Hepatocyte (in vitro differentiated cells): ENCODE data around the gene ATXN2. TPM values are rescaled to one million over a fixed set of nuclear protein-coding genes. Genes with fewer than 3 reads are reported as not detected.

Experiments
- DNase-seq: peaks from one replicate; pipeline ENCODE4 v3.0.0-alpha.2; 2016; ENCODE audit warnings: low spot score
- H2AFZ ChIP-seq: fragments of 200-600 bp; sonication (generic); 2 replicates; pipeline ENCODE4 v1.6.0; 2016; ENCODE audit warnings: antibody characterized with exemption, mild to moderate bottlenecking
- H3K27ac ChIP-seq: fragments of 200-600 bp; sonication (generic); 2 replicates; pipeline ENCODE4 v1.5.1; 2016; ENCODE audit warnings: mild to moderate bottlenecking
- H3K27me3 ChIP-seq: fragments of 200-600 bp; sonication (generic); 2 replicates; pipeline ENCODE4 v1.6.1; 2016
- H3K36me3 ChIP-seq: fragments of 200-600 bp; sonication (generic); replicated peaks from 2 replicates; pipeline ENCODE4 v1.5.1; 2016; ENCODE audit warnings: low read depth; ENCODE audit not compliant: insufficient read depth
- H3K4me1 ChIP-seq: fragments of 200-600 bp; sonication (generic); 2 replicates; pipeline ENCODE4 v1.5.1; 2016; ENCODE audit warnings: mild to moderate bottlenecking, moderate library complexity; ENCODE audit not compliant: insufficient read depth
- H3K4me2 ChIP-seq: fragments of 200-600 bp; sonication (generic); 2 replicates; pipeline ENCODE4 v1.6.0; 2016
- H3K4me3 ChIP-seq: fragments of 200-600 bp; sonication (generic); 2 replicates; pipeline ENCODE4 v1.5.1; 2016; ENCODE audit warnings: mild to moderate bottlenecking
- H3K79me2 ChIP-seq: fragments of 200-600 bp; sonication (generic); 2 replicates; pipeline ENCODE4 v1.6.0; 2017; ENCODE audit warnings: mild to moderate bottlenecking
- H3K9me2 ChIP-seq: fragments of 200-600 bp; sonication (generic); replicated peaks from 2 replicates; pipeline ENCODE4 v1.6.0; 2017; ENCODE audit warnings: mild to moderate bottlenecking; ENCODE audit not compliant: insufficient read depth
- H3K9me3 ChIP-seq: fragments of 200-600 bp; sonication (generic); 2 replicates; pipeline ENCODE4 v1.5.1; 2016; ENCODE audit warnings: low read depth, mild to moderate bottlenecking
- H4K20me1 ChIP-seq: fragments of 200-600 bp; sonication (generic); 2 replicates; pipeline ENCODE4 v1.6.0; 2016; ENCODE audit warnings: mild to moderate bottlenecking; ENCODE audit not compliant: insufficient read depth, poor library complexity, severe bottlenecking
- EZH2 ChIP-seq: fragments of 200-600 bp; sonication (generic); IDR thresholded peaks from 2 replicates; pipeline ENCODE4 v1.6.1; 2016; ENCODE audit warnings: antibody characterized with exemption, mild to moderate bottlenecking, borderline replicate concordance
- EZH2phosphoT487 ChIP-seq: fragments of 200-600 bp; sonication (generic); IDR thresholded peaks from one replicate; pipeline ENCODE4 v1.6.1; 2018; ENCODE audit warnings: antibody characterized with exemption, mild to moderate bottlenecking, low read depth, moderate library complexity; ENCODE audit not compliant: unreplicated experiment, severe bottlenecking
- WGBS: methylation state at CpG from one replicate; pipeline ENCODE4 v1.1.6; 2016; ENCODE audit warnings: low lambda C conversion rate; ENCODE audit errors: missing lambda C conversion rate; 5-methylcytosine and 5-hydroxymethylcytosine counted together
- polyA plus RNA-seq: library from polyadenylated mRNA; unstranded; fragments of >200 nt; fragmentation: Nextera tagmentation; extraction: Ambion mirVana; gene quantifications from 2 replicates; pipeline ENCODE4 v1.2.1, GENCODE V29; 2016
- total RNA-seq: library from RNA; depleted of rRNA; stranded (reverse); fragments of >200 nt; gene quantifications from 2 replicates; pipeline ENCODE4 v1.2.3, GENCODE V29; 2014
- TF ChIP-seq, protein P1 (sequence below): fragments of 200-600 bp; sonication (generic); IDR thresholded peaks from 2 replicates; pipeline ENCODE4 v1.5.1; 2016; ENCODE audit warnings: antibody characterized with exemption, mild to moderate bottlenecking; ENCODE audit not compliant: poor library complexity

ATXN2 gene
- total and polyA plus RNA-seq, 2 experiments from 2014 or later, result 36.9 to 47.9 TPM

DNA sequence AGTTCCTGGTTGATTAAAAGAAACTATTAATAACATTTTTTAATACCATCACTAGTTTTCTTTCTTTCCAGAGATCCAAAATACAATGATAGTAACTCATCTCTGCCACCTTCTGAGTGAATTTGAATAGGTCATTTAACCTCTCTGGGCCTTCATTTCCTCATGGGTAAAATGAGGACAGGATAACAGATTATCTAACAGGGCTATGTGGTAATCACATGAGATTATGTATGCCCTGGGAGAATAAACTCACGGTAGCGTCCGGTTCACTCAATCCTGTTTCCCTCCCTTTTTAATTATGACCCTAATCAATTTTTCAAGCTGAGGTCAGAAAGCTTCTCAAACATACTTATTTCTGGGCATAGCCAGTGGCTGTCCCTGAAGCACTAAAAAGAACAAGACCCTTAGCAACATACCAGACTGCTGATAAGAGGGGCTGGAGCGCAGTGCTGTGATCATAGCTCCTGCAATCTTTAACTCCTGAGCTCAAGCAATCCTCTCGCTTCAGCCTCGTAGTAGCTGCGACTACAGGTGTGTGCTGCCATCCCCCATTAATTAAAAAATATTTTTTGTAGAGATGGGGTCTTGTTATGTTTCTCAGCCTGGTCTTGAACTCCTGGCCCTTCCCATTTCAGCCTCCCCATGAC, 24.2 kb downstream of the ATXN2 start:
- Histone ChIP-seq H3K79me2 (peaks cover 100% of the 10 kb centered on the region), H3K4me1 (peaks cover 21% of the 10 kb centered on the region), H3K9me3 (no peaks in the 10 kb centered on the region), H3K4me2 (no peak overlapping the region), H3K4me3 (no peak overlapping the region), H3K27me3 (no peaks in the 10 kb centered on the region), H3K36me3 (no peaks in the 10 kb centered on the region), H3K9me2 (no peaks in the 10 kb centered on the region), H3K27ac (peak overlapping the region; percentile 14), H2AFZ (no peak overlapping the region), H4K20me1 (peaks cover 89% of the 10 kb centered on the region)
- TF ChIP-seq EZH2phosphoT487 (no peak), EZH2 (no peak)
- TF ChIP-seq, protein P1, sequence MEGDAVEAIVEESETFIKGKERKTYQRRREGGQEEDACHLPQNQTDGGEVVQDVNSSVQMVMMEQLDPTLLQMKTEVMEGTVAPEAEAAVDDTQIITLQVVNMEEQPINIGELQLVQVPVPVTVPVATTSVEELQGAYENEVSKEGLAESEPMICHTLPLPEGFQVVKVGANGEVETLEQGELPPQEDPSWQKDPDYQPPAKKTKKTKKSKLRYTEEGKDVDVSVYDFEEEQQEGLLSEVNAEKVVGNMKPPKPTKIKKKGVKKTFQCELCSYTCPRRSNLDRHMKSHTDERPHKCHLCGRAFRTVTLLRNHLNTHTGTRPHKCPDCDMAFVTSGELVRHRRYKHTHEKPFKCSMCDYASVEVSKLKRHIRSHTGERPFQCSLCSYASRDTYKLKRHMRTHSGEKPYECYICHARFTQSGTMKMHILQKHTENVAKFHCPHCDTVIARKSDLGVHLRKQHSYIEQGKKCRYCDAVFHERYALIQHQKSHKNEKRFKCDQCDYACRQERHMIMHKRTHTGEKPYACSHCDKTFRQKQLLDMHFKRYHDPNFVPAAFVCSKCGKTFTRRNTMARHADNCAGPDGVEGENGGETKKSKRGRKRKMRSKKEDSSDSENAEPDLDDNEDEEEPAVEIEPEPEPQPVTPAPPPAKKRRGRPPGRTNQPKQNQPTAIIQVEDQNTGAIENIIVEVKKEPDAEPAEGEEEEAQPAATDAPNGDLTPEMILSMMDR, result no peak
- 49% methylated on average over 7 of the region's 7 CpGs for WGBS
- DNase-seq, result no peak

DNA sequence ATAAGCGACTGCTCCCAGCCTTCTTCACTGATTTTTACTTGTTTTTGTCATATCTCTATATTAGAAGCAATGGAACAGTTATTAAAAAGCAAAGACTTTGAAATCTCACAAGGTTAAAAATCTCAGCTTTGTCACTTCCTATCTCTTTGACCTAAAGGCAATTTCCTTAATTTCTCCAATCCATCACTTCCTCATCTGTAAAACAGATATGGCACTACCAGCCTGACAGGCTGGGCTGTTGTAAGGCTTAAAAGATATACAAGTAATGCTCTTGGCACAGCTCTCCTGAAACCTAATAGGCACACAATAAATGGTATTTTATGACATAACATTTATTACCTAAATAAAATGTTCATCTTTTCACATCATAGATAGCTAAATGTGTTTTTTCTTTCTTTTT, 25.6 kb downstream of the ATXN2 start:
- no peak for DNase-seq
- no peaks in the 10 kb centered on the region for H3K9me3 ChIP-seq
- no peak overlapping the region for H3K4me3 ChIP-seq
- peaks cover 19% of the 10 kb centered on the region for H3K4me1 ChIP-seq
- 88% methylated on average over 1 of the region's 1 CpG for WGBS
- H2AFZ ChIP-seq, result no peak overlapping the region
- H3K27me3 ChIP-seq, result no peaks in the 10 kb centered on the region
- H3K27ac ChIP-seq, result no peak overlapping the region
- no peaks in the 10 kb centered on the region for H3K36me3 ChIP-seq
- H3K4me2 ChIP-seq, result no peak overlapping the region
- peaks cover 87% of the 10 kb centered on the region for H4K20me1 ChIP-seq
- peaks cover 100% of the 10 kb centered on the region for H3K79me2 ChIP-seq
- H3K9me2 ChIP-seq, result no peaks in the 10 kb centered on the region
- TF ChIP-seq, protein P1, result no peak
- TF ChIP-seq EZH2, result no peak
- TF ChIP-seq EZH2phosphoT487, result no peak

DNA sequence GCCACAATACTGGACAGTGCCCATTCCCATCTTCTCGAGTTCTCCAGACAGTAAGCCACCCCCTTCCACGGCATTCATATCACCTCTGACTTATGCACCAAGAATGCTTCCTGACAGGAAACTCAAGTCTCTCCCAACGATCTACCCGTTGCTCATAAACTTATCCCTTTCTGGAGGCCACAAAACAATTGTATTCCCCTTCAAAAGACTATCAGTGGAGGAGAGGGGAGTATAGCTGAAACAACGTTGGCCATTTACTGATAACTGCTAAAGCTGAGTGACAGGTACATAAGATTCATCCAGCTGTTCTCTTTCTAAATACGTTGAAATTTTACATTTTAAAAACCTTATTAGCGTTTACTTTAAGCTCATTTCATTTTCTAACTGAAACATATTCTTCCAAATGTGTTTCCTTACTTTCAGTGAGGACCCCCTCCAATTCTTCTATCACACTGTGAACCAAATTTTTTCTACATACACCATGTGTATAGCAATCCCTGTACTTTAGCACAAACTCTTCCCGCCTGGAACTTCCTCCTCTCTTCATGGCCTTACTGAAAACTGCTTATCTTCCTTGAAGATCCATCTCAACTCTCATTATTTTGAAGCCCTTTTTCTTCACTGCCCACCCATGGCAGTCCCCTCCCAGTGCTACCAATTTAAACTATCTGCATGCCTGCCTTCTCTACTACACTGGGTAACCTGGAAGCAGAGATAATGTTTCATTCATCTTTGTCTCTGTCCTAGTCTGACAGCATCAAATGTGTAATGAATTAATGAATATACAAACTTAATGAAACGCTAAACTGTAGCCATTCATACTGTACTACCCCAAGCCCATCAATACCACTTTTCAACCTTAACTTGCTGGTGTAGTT, 28.8 kb downstream of the ATXN2 start:
- peaks cover 87% of the 10 kb centered on the region for H4K20me1 ChIP-seq
- no peak overlapping the region for H2AFZ ChIP-seq

More for the DNA sequence above, 28.8 kb downstream of the ATXN2 start:
- H3K79me2 ChIP-seq, result peaks cover 100% of the 10 kb centered on the region
- H3K9me2 ChIP-seq, result no peaks in the 10 kb centered on the region
- no peaks in the 10 kb centered on the region for H3K9me3 ChIP-seq
- H3K4me2 ChIP-seq, result peak overlapping the region; percentile 23
- H3K27ac ChIP-seq, result peak overlapping the region; percentile 41
- WGBS, result 42% methylated on average over 9 of the region's 9 CpGs
- H3K36me3 ChIP-seq, result no peaks in the 10 kb centered on the region
- H3K4me1 ChIP-seq, result peaks cover 16% of the 10 kb centered on the region
- peak; percentile 51 for DNase-seq
- H3K4me3 ChIP-seq, result no peak overlapping the region
- no peaks in the 10 kb centered on the region for H3K27me3 ChIP-seq
- TF ChIP-seq, protein P1, result no peak
- TF ChIP-seq EZH2phosphoT487, result no peak
- TF ChIP-seq EZH2, result no peak
